Peyer's patch (tissue), 4 donors: Measurements from ENCODE around the gene CEACAM19. TPM values are rescaled to one million over a fixed set of nuclear protein-coding genes. Genes with fewer than 3 reads are reported as not detected.
A peak's percentile ranks its signal among the peaks of the same experiment; 100 is the strongest.

Experiments used
- DNase-seq, 3 donors: peaks; one replicate each; pipeline ENCODE4 v3.0.0-alpha.2; 2017 to 2019
- H3K27ac ChIP-seq, 4 donors: fragments of 200-600 bp; sonication (generic); one replicate each; pipeline ENCODE4 v1.5.1; 2016 to 2019
- H3K27me3 ChIP-seq, 2 donors: fragments of 200-600 bp; sonication (generic); one replicate each; pipeline ENCODE4 v1.5.1; 2019
- H3K36me3 ChIP-seq, 3 donors: fragments of 200-600 bp; sonication (generic); one replicate each; pipeline ENCODE4 v1.5.1; 2016 to 2019
- H3K4me1 ChIP-seq, 4 donors: fragments of 200-600 bp; sonication (generic); one replicate each; pipeline ENCODE4 v1.5.1; 2016 to 2019
- H3K4me3 ChIP-seq, 4 donors: fragments of 200-600 bp; sonication (generic); 1 replicate in 3 of 4; 2 replicates in 1 of 4; pipeline ENCODE4 v1.5.1; 2016 to 2019; ENCODE audit warnings: mild to moderate bottlenecking in 1 of 4
- H3K9me3 ChIP-seq, 4 donors: fragments of 200-600 bp; sonication (generic); one replicate each; pipeline ENCODE4 v1.5.1; 2016 to 2019; ENCODE audit warnings: mild to moderate bottlenecking in 1 of 4
- POLR2A ChIP-seq, 2 donors: fragments of 450-650 bp; IDR thresholded peaks; one replicate each; pipeline ENCODE4 v1.5.1; 2017; ENCODE audit warnings: antibody characterized with exemption in 2 of 2, mild to moderate bottlenecking in 2 of 2, moderate library complexity in 2 of 2
- total RNA-seq, 4 donors: library from RNA; depleted of rRNA; stranded (reverse); fragments of >200 nt; gene quantifications; one replicate each; pipeline ENCODE4 v1.1.0, GENCODE V29; 2016
- TF ChIP-seq, protein P1 (sequence below), 6 experiments: fragments of 450-650 bp in 4 of 6; fragments of 200-600 bp in 2 of 6; sonication (generic) in 1 of 6; IDR thresholded peaks; one replicate each; pipeline ENCODE4 v1.5.1; 2017 to 2019; ENCODE audit warnings: antibody characterized with exemption in 6 of 6, mild to moderate bottlenecking in 3 of 6, moderate library complexity in 1 of 6

The CEACAM19 gene
- total RNA-seq, 4 donors from 2014 or later: 4.4 to 16.9 (median 13.3) TPM

DNA sequence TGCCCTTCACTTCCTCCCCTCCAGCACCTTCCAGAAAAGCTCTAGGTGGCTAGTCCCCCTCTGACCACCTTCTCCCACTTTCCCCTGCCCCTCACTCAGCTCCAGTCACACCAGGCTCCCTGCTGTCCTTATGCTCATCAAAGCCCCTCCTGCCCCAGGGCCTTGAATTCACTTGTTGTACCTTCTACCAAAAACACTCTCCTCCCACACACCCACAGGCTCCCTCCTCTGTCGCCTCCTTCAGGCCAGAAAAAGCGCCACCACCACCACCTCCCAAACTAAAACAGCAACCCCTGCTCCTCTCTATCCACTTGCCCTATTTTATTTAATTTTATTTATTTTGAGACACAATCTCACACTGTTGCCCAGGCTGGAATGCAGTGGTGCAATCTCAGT lies 22.9 kb downstream of the CEACAM19 start:
- H3K27me3 ChIP-seq: no peaks in the 10 kb centered on the region
- H3K4me1 ChIP-seq: peaks cover 0 to 37% (median 10%) of the 10 kb centered on the region in 4 donors
- no peak overlapping the region for H3K4me3 ChIP-seq
- H3K9me3 ChIP-seq: no peaks in the 10 kb centered on the region
- TF ChIP-seq, protein P1, sequence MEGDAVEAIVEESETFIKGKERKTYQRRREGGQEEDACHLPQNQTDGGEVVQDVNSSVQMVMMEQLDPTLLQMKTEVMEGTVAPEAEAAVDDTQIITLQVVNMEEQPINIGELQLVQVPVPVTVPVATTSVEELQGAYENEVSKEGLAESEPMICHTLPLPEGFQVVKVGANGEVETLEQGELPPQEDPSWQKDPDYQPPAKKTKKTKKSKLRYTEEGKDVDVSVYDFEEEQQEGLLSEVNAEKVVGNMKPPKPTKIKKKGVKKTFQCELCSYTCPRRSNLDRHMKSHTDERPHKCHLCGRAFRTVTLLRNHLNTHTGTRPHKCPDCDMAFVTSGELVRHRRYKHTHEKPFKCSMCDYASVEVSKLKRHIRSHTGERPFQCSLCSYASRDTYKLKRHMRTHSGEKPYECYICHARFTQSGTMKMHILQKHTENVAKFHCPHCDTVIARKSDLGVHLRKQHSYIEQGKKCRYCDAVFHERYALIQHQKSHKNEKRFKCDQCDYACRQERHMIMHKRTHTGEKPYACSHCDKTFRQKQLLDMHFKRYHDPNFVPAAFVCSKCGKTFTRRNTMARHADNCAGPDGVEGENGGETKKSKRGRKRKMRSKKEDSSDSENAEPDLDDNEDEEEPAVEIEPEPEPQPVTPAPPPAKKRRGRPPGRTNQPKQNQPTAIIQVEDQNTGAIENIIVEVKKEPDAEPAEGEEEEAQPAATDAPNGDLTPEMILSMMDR (IDR thresholded peaks at IDR 0.05): peak in 3 of 6 experiments; percentile 6 to 19 (median 9)
- TF ChIP-seq POLR2A (IDR thresholded peaks at IDR 0.05): no peak
- no peaks in the 10 kb centered on the region for H3K36me3 ChIP-seq
- no peak for DNase-seq
- H3K27ac ChIP-seq: peak overlapping the region in 3 of 4 donors; percentile 43 to 91 (median 85)

DNA sequence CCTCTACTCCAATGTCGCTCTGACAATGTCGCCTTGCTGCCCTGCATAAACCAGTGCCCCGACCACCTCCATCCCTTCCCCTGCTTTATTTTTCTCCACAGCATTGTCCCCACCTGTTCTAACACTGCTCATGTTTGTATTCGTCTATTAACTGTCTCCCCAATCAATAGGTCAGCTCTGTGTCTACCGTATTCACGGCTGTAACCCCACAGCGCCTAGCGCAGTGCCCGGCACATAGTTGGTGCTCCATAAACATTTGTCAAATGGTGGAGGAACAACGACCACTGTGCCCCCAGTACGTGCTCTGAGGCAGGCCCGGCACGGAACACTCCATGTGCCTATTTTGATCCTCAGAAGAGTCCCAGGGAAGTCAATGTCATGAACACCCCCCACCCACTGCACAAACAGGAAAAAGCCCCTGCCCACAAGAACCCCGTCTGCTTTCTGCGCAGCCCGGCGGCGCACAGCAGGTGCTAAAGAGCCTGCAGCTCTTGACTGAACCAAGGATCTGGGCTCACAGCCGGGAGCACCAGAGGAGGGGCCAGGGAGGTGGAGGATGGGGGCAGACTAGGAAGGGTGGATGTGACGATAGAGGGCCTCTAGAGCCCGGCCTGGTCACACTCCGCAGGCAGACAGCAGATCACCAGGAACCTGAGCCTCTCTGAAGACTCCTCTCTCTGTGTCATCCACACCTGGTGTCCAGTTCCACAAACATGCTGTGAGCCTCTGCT lies 25.8 kb downstream of the CEACAM19 start:
- Histone ChIP-seq H3K27me3 (no peaks in the 10 kb centered on the region), H3K4me3 (no peak overlapping the region), H3K27ac (no peak overlapping the region), H3K36me3 (no peaks in the 10 kb centered on the region), H3K9me3 (no peaks in the 10 kb centered on the region), H3K4me1 (peaks cover 0 to 17% (median 5%) of the 10 kb centered on the region in 4 donors)
- TF ChIP-seq, protein P1 (IDR thresholded peaks at IDR 0.05): no peak
- no peak for TF ChIP-seq POLR2A (IDR thresholded peaks at IDR 0.05)
- DNase-seq: no peak

DNA sequence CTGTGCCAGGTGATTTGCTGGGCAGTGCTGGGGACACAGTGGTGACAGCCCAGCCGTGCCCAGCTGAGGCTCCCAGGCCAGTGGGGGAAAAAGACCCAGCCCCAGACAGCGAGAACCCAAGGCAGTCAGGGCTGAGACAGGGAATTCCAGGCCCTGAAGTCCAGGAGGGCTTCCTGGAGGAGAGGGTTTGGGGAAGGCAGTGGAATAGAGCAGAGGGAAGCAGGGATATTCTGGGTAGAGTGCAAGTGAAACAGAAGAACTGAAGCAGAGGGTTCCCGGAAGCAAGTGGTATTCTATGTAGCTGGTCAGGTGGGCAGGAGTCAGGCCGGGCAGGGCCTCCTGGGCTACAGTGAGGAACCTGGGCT lies 26.4 kb downstream of the CEACAM19 start:
- TF ChIP-seq, protein P1 (IDR thresholded peaks at IDR 0.05): no peak
- no peak for TF ChIP-seq POLR2A (IDR thresholded peaks at IDR 0.05)
- Histone ChIP-seq H3K27ac (no peak overlapping the region), H3K4me1 (peaks cover 0 to 17% (median 0%) of the 10 kb centered on the region in 4 donors), H3K4me3 (no peak overlapping the region), H3K36me3 (no peaks in the 10 kb centered on the region), H3K27me3 (no peaks in the 10 kb centered on the region), H3K9me3 (no peaks in the 10 kb centered on the region)
- no peak for DNase-seq

DNA sequence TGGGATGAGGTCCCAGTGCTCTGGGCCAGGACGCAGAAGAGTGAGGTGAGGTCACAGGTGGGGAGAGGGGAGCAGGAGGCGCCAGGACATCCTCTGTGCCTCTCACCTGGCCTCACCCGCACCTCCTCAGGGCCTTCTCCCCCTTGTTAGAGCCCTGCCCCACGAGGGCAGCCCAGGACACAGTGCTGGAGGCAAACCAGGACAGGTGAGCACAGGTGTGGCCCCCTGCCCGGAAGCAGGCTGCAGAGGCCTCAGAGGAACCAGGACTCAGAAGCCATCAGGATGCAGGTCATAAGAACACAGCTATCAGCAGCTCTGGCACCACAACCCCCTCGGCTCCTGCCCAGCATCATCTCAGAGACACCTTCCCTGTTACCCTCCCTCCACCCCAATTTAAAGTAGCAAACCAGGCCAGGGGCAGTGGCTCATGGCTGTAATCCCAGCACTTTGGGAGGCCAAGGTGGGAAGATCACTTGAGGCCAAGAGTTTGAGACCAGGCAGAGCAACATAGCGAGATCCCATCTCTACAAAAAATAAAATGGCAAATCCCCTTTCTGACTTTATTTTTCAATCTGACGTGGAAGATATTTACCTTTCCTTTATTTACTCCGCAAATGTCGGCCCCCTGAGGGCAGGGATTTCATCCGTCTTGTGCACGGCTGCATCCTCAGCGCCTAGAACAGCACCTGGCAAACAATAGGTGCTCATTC lies 27.4 kb downstream of the CEACAM19 start, which contains the start of gene CEACAM16:
Gene CEACAM16 (plus strand): TSS at position 660 of the 710 bp plus-strand sequence. CDS start 2,306 bp downstream, outside the sequence.
- peaks cover 0 to 17% (median 0%) of the 10 kb centered on the region in 4 donors for H3K4me1 ChIP-seq

DNA sequence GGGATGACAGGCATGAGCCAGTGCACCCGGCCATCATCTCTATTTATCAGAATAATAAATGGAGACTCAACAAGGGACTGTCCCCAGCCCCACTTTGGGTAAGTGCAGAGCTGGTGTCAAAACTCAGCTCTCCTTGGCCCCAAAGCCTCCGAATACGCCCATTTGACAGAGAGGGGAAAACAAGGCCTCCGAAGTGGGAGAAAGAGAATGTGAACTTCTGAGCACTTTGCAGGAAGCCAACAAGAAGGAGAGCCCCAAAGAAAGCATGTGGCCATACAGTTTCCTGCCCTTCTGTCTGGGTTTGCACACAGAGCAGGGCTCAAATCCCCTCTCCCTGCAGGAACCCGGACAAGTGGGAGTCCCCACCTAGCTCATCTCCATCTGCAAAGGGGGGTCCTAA lies 29.3 kb downstream of the CEACAM19 start:
- TF ChIP-seq, protein P1 (IDR thresholded peaks at IDR 0.05): no peak
- no peak for TF ChIP-seq POLR2A (IDR thresholded peaks at IDR 0.05)
- no peak overlapping the region for H3K27ac ChIP-seq

More for the DNA sequence above, 27.4 kb downstream of the CEACAM19 start, which contains the start of gene CEACAM16:
- Histone ChIP-seq H3K27me3 (no peaks in the 10 kb centered on the region), H3K9me3 (no peaks in the 10 kb centered on the region), H3K4me3 (no peak within 1 kb of the TSS), H3K36me3 (no peaks in the 10 kb centered on the region), H3K27ac (peak within 1 kb of the TSS in 1 of 4 donors; percentile 16)
- DNase-seq: no peak
- no peak for TF ChIP-seq POLR2A (IDR thresholded peaks at IDR 0.05)
- TF ChIP-seq, protein P1 (IDR thresholded peaks at IDR 0.05): no peak

More for the DNA sequence above, 29.3 kb downstream of the CEACAM19 start:
- Histone ChIP-seq H3K27me3 (no peaks in the 10 kb centered on the region), H3K4me3 (no peak overlapping the region), H3K4me1 (no peaks in the 10 kb centered on the region), H3K36me3 (no peaks in the 10 kb centered on the region), H3K9me3 (no peaks in the 10 kb centered on the region)
- no peak for DNase-seq
